ENCODE measurements around the gene WNT11.

Gene WNT11

GRCh38 chr11:76151556-76152085, 54.7 kb downstream of the WNT11 start:
- Histone ChIP-seq H3K9ac (ENCODE audit: insufficient read length) (peak overlapping the region; percentile 54), H3K36me3 (ENCODE audit: insufficient read depth, low read length) (no peaks in the 10 kb centered on the region), H3K9me3 (ENCODE audit: low read depth, low read length) (no peaks in the 10 kb centered on the region), H3K4me3 (no peak overlapping the region), H3K27ac (no peak overlapping the region)
- no peak for DNase-seq (ENCODE audit: low read depth, low spot score)
- TF ChIP-seq FOXP2 (optimal IDR thresholded peaks at IDR 0.05; ENCODE audit: control extremely low read depth, extremely low read length, insufficient read depth) (no peak), EZH2 (IDR thresholded peaks at IDR 0.05) (no peak), POLR2AphosphoS5 (IDR thresholded peaks at IDR 0.05; ENCODE audit: borderline replicate concordance, low read depth, low read length) (no peak)

DNA sequence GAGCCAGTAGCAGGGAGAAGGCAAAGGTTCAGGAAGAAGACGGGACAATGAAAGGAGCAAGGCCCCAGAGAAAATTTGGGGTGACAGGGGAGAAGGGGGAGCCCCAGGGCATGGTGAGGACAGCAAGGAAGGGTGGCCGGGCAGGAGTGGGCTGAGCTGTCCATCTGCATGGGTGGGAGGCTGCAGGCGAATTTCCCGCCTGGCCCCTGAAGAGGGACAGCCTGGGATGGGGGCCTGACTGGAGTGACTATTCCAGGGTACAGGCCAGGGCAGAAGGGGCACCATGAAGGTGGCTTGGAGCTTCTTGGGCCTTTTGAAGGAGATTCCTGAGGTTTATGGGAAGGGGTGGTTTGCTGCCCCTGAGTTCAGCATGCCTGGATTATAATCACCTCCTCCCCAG, 56.2 kb downstream of the WNT11 start:
- TF ChIP-seq EZH2 (IDR thresholded peaks at IDR 0.05) (no peak), FOXP2 (optimal IDR thresholded peaks at IDR 0.05; ENCODE audit: control extremely low read depth, extremely low read length, insufficient read depth) (no peak), POLR2AphosphoS5 (IDR thresholded peaks at IDR 0.05; ENCODE audit: borderline replicate concordance, low read depth, low read length) (no peak)
- no peak overlapping the region for H3K4me3 ChIP-seq
- H3K36me3 ChIP-seq (ENCODE audit: insufficient read depth, low read length), result no peaks in the 10 kb centered on the region
- H3K9me3 ChIP-seq (ENCODE audit: low read depth, low read length), result no peaks in the 10 kb centered on the region
- H3K9ac ChIP-seq (ENCODE audit: insufficient read length), result no peak overlapping the region
- DNase-seq (ENCODE audit: low read depth, low spot score), result no peak
- no peak overlapping the region for H3K27ac ChIP-seq

DNA sequence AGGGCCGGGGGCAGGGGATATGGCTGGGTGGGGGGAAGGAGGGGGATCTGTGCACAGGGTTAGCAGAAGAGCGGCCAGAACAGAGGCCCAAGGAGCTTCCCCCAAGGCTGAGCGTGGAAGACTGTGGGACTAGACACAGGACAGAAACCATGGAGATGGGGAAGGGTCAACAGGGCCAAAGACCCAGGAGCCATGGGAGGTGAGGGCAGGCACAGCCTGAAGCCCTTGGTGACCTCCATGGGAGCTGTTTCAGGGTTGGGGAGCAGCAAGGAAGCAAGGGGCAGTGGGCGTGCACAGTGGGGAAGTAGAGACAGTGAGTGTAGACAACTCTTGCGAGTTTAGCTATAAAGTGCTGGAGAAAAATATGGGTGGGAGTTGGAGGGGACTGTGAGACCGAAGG, 56.6 kb downstream of the WNT11 start:
- no peak overlapping the region for H3K27ac ChIP-seq
- DNase-seq (ENCODE audit: low read depth, low spot score), result no peak
- H3K4me3 ChIP-seq, result no peak overlapping the region
- no peak overlapping the region for H3K9ac ChIP-seq (ENCODE audit: insufficient read length)
- TF ChIP-seq POLR2AphosphoS5 (IDR thresholded peaks at IDR 0.05; ENCODE audit: borderline replicate concordance, low read depth, low read length), result no peak
- TF ChIP-seq EZH2 (IDR thresholded peaks at IDR 0.05), result no peak
- TF ChIP-seq FOXP2 (optimal IDR thresholded peaks at IDR 0.05; ENCODE audit: control extremely low read depth, extremely low read length, insufficient read depth), result no peak
- H3K9me3 ChIP-seq (ENCODE audit: low read depth, low read length), result no peaks in the 10 kb centered on the region
- no peaks in the 10 kb centered on the region for H3K36me3 ChIP-seq (ENCODE audit: insufficient read depth, low read length)

GRCh38 chr11:76148941-76149613, 57.2 kb downstream of the WNT11 start:
- Histone ChIP-seq H3K9me3 (ENCODE audit: low read depth, low read length) (no peaks in the 10 kb centered on the region), H3K4me3 (no peak overlapping the region), H3K27ac (no peak overlapping the region), H3K9ac (ENCODE audit: insufficient read length) (no peak overlapping the region), H3K36me3 (ENCODE audit: insufficient read depth, low read length) (no peaks in the 10 kb centered on the region)
- no peak for DNase-seq (ENCODE audit: low read depth, low spot score)
- TF ChIP-seq FOXP2 (optimal IDR thresholded peaks at IDR 0.05; ENCODE audit: control extremely low read depth, extremely low read length, insufficient read depth), result no peak
- TF ChIP-seq EZH2 (IDR thresholded peaks at IDR 0.05), result no peak
- no peak for TF ChIP-seq POLR2AphosphoS5 (IDR thresholded peaks at IDR 0.05; ENCODE audit: borderline replicate concordance, low read depth, low read length)

- Histone ChIP-seq H3K27ac (no peak overlapping the region), H3K36me3 (ENCODE audit: insufficient read depth, low read length) (no peaks in the 10 kb centered on the region), H3K9ac (ENCODE audit: insufficient read length) (no peak overlapping the region), H3K9me3 (ENCODE audit: low read depth, low read length) (no peaks in the 10 kb centered on the region), H3K4me3 (no peak overlapping the region)
- no peak for DNase-seq (ENCODE audit: low read depth, low spot score)
- no peak for TF ChIP-seq FOXP2 (optimal IDR thresholded peaks at IDR 0.05; ENCODE audit: control extremely low read depth, extremely low read length, insufficient read depth)
- no peak for TF ChIP-seq POLR2AphosphoS5 (IDR thresholded peaks at IDR 0.05; ENCODE audit: borderline replicate concordance, low read depth, low read length)
- no peak for TF ChIP-seq EZH2 (IDR thresholded peaks at IDR 0.05)
These were observed 58.1 kb downstream of the WNT11 start for GRCh38 chr11:76148231-76148630.

DNA sequence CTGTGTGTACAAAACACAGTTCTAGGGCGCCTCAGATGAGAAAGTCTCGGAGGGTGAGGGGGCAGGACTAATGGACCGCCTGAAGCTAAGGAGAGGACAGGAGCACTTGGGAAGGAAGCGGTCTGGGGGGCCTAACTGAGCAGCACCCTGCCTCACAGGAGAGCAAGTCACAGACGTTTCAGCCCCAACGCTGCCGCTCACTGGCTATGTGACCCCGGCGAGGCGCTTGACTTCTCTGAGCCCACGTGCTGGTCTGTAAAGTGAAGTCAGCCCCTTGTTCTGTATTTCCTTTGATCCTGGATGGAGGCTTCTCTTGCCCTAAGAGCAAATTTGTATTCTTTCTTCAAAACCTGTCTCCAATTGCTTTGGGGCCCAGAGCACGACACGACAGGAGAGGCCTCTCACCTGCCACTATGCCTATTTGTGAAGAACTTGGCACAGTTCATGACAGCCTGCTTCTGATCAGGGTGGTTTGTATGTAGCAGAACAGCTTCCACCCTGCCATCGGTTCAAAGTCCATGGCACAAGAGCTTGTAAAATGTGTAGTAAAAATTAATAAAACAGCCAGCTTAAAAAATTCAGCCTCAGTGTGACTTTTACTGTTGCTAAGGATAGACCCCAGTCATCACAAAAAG, 59.1 kb downstream of the WNT11 start:
- TF ChIP-seq POLR2AphosphoS5 (IDR thresholded peaks at IDR 0.05; ENCODE audit: borderline replicate concordance, low read depth, low read length), result no peak
- TF ChIP-seq FOXP2 (optimal IDR thresholded peaks at IDR 0.05; ENCODE audit: control extremely low read depth, extremely low read length, insufficient read depth), result no peak
- TF ChIP-seq EZH2 (IDR thresholded peaks at IDR 0.05), result no peak
- Histone ChIP-seq H3K36me3 (ENCODE audit: insufficient read depth, low read length) (no peaks in the 10 kb centered on the region), H3K9me3 (ENCODE audit: low read depth, low read length) (no peaks in the 10 kb centered on the region), H3K4me3 (peak overlapping the region; percentile 21; the same call in 1 of the 2 replicates), H3K9ac (ENCODE audit: insufficient read length) (peak overlapping the region; percentile 56), H3K27ac (0 out of 2 replicates have a peak overlapping the region, but pooled peaks have one; percentile 16)
- no peak for DNase-seq (ENCODE audit: low read depth, low spot score)

GRCh38 chr11:76143274-76143673, 63.0 kb downstream of the WNT11 start:
- TF ChIP-seq POLR2AphosphoS5 (IDR thresholded peaks at IDR 0.05; ENCODE audit: borderline replicate concordance, low read depth, low read length) (no peak), FOXP2 (optimal IDR thresholded peaks at IDR 0.05; ENCODE audit: control extremely low read depth, extremely low read length, insufficient read depth) (no peak), EZH2 (IDR thresholded peaks at IDR 0.05) (no peak)
- no peak overlapping the region for H3K9ac ChIP-seq (ENCODE audit: insufficient read length)
- DNase-seq (ENCODE audit: low read depth, low spot score), result no peak
- no peak overlapping the region for H3K27ac ChIP-seq
- H3K36me3 ChIP-seq (ENCODE audit: insufficient read depth, low read length), result no peaks in the 10 kb centered on the region
- H3K4me3 ChIP-seq, result no peak overlapping the region
- H3K9me3 ChIP-seq (ENCODE audit: low read depth, low read length), result no peaks in the 10 kb centered on the region

DNA sequence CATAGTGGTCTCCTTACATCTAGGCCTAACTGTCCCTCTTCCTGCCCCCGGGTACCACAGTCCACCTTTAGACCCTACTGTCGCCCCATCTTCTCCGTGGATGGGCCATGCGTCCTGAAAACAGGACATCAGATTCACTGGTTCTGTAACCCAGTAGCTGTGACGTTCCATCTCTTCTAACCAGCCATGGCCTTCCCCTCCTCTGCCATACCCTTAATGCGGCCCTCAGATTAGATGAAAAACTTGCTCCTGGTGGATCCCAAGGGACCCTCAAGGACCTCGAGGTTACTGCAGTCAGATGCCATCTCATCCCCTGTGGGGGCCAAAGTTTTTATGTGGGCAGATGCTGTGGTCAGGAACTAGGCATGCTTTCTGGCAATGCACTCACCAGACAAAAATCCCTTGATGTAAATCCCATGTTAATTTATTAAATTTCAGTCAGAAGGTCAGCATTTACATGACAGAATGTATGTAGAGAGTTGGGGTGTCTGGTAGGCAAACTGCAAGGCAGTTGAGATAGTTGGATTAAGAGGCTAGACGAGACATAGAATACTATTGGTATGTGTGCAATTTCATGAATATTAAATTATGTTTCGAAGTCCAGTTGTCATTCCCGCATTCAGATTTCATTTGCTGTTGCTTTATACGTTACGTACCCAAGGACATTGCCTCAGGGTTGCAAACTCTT, 64.3 kb downstream of the WNT11 start:
- Histone ChIP-seq H3K4me3 (no peak overlapping the region), H3K27ac (no peak overlapping the region), H3K36me3 (ENCODE audit: insufficient read depth, low read length) (no peaks in the 10 kb centered on the region), H3K9me3 (ENCODE audit: low read depth, low read length) (no peaks in the 10 kb centered on the region), H3K9ac (ENCODE audit: insufficient read length) (no peak overlapping the region)
- TF ChIP-seq EZH2 (IDR thresholded peaks at IDR 0.05) (no peak), FOXP2 (optimal IDR thresholded peaks at IDR 0.05; ENCODE audit: control extremely low read depth, extremely low read length, insufficient read depth) (no peak), POLR2AphosphoS5 (IDR thresholded peaks at IDR 0.05; ENCODE audit: borderline replicate concordance, low read depth, low read length) (no peak)
- no peak for DNase-seq (ENCODE audit: low read depth, low spot score)

Data from SK-N-MC (cell line).